Inflammatory macrophage (primary cell): ENCODE results near the gene PSTPIP1.

ENCODE experiments used
- DNase-seq, 2 donors: peaks; one replicate each; pipeline ENCODE4 v3.0.0-alpha.2; 2020 to 2022

Gene PSTPIP1

GRCh38 chr15:77071305-77072223, 76.6 kb downstream of the PSTPIP1 start:
- DNase-seq, result no peak

GRCh38 chr15:77074350-77074749, 79.4 kb downstream of the PSTPIP1 start:
- DNase-seq, result no peak

- DNase-seq, result no peak
Observed at GRCh38 chr15:77075528-77075927, 80.6 kb downstream of the PSTPIP1 start.

GRCh38 chr15:77076323-77076915, 81.5 kb downstream of the PSTPIP1 start:
- no peak for DNase-seq

GRCh38 chr15:77081971-77082370, 87.0 kb downstream of the PSTPIP1 start:
- DNase-seq, result no peak

- peak; percentile 70 to 83 for DNase-seq
Observed at GRCh38 chr15:77083381-77084160, 88.6 kb downstream of the PSTPIP1 start.

- DNase-seq, result no peak
Observed at GRCh38 chr15:77084436-77084835, 89.5 kb downstream of the PSTPIP1 start.

- DNase-seq, result peak; percentile 76 to 78
Observed at GRCh38 chr15:77085297-77085696, 90.4 kb downstream of the PSTPIP1 start.
